Hepatocyte (in vitro differentiated cells): ENCODE results near the gene TMEM175. TPM values are rescaled to one million over a fixed set of nuclear protein-coding genes. Genes with fewer than 3 reads are reported as not detected.

Source experiments
- DNase-seq: peaks from one replicate; pipeline ENCODE4 v3.0.0-alpha.2; 2016; ENCODE audit warnings: low spot score
- H2AFZ ChIP-seq: fragments of 200-600 bp; sonication (generic); 2 replicates; pipeline ENCODE4 v1.6.0; 2016; ENCODE audit warnings: antibody characterized with exemption, mild to moderate bottlenecking
- H3K27ac ChIP-seq: fragments of 200-600 bp; sonication (generic); 2 replicates; pipeline ENCODE4 v1.5.1; 2016; ENCODE audit warnings: mild to moderate bottlenecking
- H3K27me3 ChIP-seq: fragments of 200-600 bp; sonication (generic); 2 replicates; pipeline ENCODE4 v1.6.1; 2016
- H3K36me3 ChIP-seq: fragments of 200-600 bp; sonication (generic); replicated peaks from 2 replicates; pipeline ENCODE4 v1.5.1; 2016; ENCODE audit warnings: low read depth; ENCODE audit not compliant: insufficient read depth
- H3K4me1 ChIP-seq: fragments of 200-600 bp; sonication (generic); 2 replicates; pipeline ENCODE4 v1.5.1; 2016; ENCODE audit warnings: mild to moderate bottlenecking, moderate library complexity; ENCODE audit not compliant: insufficient read depth
- H3K4me2 ChIP-seq: fragments of 200-600 bp; sonication (generic); 2 replicates; pipeline ENCODE4 v1.6.0; 2016
- H3K4me3 ChIP-seq: fragments of 200-600 bp; sonication (generic); 2 replicates; pipeline ENCODE4 v1.5.1; 2016; ENCODE audit warnings: mild to moderate bottlenecking
- H3K79me2 ChIP-seq: fragments of 200-600 bp; sonication (generic); 2 replicates; pipeline ENCODE4 v1.6.0; 2017; ENCODE audit warnings: mild to moderate bottlenecking
- H3K9me2 ChIP-seq: fragments of 200-600 bp; sonication (generic); replicated peaks from 2 replicates; pipeline ENCODE4 v1.6.0; 2017; ENCODE audit warnings: mild to moderate bottlenecking; ENCODE audit not compliant: insufficient read depth
- H3K9me3 ChIP-seq: fragments of 200-600 bp; sonication (generic); 2 replicates; pipeline ENCODE4 v1.5.1; 2016; ENCODE audit warnings: low read depth, mild to moderate bottlenecking
- H4K20me1 ChIP-seq: fragments of 200-600 bp; sonication (generic); 2 replicates; pipeline ENCODE4 v1.6.0; 2016; ENCODE audit warnings: mild to moderate bottlenecking; ENCODE audit not compliant: insufficient read depth, poor library complexity, severe bottlenecking
- EZH2 ChIP-seq: fragments of 200-600 bp; sonication (generic); IDR thresholded peaks from 2 replicates; pipeline ENCODE4 v1.6.1; 2016; ENCODE audit warnings: antibody characterized with exemption, mild to moderate bottlenecking, borderline replicate concordance
- EZH2phosphoT487 ChIP-seq: fragments of 200-600 bp; sonication (generic); IDR thresholded peaks from one replicate; pipeline ENCODE4 v1.6.1; 2018; ENCODE audit warnings: antibody characterized with exemption, mild to moderate bottlenecking, low read depth, moderate library complexity; ENCODE audit not compliant: unreplicated experiment, severe bottlenecking
- WGBS: methylation state at CpG from one replicate; pipeline ENCODE4 v1.1.6; 2016; ENCODE audit warnings: low lambda C conversion rate; ENCODE audit errors: missing lambda C conversion rate; 5-methylcytosine and 5-hydroxymethylcytosine counted together
- polyA plus RNA-seq: library from polyadenylated mRNA; unstranded; fragments of >200 nt; fragmentation: Nextera tagmentation; extraction: Ambion mirVana; gene quantifications from 2 replicates; pipeline ENCODE4 v1.2.1, GENCODE V29; 2016
- total RNA-seq: library from RNA; depleted of rRNA; stranded (reverse); fragments of >200 nt; gene quantifications from 2 replicates; pipeline ENCODE4 v1.2.3, GENCODE V29; 2014
- TF ChIP-seq, protein P1 (sequence below): fragments of 200-600 bp; sonication (generic); IDR thresholded peaks from 2 replicates; pipeline ENCODE4 v1.5.1; 2016; ENCODE audit warnings: antibody characterized with exemption, mild to moderate bottlenecking; ENCODE audit not compliant: poor library complexity

The TMEM175 gene
- total and polyA plus RNA-seq, 2 experiments from 2014 or later, result 14.8 to 31.4 TPM

DNA sequence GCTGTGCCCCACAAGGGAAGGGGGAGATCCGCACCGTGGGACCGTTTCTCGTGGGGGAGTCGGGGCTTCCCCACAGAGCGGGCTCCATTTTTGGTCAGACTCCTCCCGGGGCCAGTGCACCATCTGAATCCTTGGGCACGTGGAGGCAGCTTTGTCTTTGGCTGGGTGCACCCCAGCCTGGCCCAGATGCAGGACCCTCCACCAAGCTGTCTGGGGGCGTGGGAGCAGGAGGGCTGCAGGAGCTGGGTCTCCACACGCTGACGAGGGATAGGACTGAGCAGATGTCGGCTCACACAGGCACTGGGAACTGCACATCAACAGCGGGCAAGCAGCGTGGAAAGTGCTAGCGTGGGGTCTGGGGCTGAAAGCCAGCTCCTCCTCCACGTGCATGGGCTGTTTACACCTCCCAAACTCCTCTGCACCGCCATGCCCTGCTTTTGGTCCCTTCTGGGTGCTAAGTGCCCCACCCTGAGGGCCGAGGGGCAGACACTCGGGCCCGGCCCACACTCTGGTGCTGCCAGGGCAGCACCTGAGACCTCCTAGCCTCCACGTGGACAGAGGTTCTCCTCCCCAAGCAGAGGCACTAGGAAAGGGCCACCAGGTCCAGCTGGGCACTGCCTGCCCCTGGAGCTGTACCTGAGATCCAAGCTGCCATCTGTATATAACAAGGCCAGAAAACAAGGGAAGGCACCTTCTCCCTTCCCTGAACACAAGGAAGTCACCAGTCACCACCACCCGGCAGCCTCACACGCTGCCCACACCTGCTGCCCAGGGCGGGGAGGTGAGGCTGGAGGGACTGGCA lies 27.3 kb downstream of the TMEM175 start:
- no peaks in the 10 kb centered on the region for H3K9me3 ChIP-seq
- no peak overlapping the region for H2AFZ ChIP-seq
- H3K27me3 ChIP-seq, result no peaks in the 10 kb centered on the region
- no peak overlapping the region for H3K4me3 ChIP-seq
- WGBS, result 91% methylated on average over 24 of the region's 24 CpGs
- H3K4me1 ChIP-seq, result no peaks in the 10 kb centered on the region
- no peak overlapping the region for H3K4me2 ChIP-seq
- DNase-seq, result no peak
- H3K36me3 ChIP-seq, result no peaks in the 10 kb centered on the region
- TF ChIP-seq EZH2 (no peak), EZH2phosphoT487 (no peak)
- TF ChIP-seq, protein P1, sequence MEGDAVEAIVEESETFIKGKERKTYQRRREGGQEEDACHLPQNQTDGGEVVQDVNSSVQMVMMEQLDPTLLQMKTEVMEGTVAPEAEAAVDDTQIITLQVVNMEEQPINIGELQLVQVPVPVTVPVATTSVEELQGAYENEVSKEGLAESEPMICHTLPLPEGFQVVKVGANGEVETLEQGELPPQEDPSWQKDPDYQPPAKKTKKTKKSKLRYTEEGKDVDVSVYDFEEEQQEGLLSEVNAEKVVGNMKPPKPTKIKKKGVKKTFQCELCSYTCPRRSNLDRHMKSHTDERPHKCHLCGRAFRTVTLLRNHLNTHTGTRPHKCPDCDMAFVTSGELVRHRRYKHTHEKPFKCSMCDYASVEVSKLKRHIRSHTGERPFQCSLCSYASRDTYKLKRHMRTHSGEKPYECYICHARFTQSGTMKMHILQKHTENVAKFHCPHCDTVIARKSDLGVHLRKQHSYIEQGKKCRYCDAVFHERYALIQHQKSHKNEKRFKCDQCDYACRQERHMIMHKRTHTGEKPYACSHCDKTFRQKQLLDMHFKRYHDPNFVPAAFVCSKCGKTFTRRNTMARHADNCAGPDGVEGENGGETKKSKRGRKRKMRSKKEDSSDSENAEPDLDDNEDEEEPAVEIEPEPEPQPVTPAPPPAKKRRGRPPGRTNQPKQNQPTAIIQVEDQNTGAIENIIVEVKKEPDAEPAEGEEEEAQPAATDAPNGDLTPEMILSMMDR, result no peak
- H3K79me2 ChIP-seq, result no peaks in the 10 kb centered on the region
- no peaks in the 10 kb centered on the region for H3K9me2 ChIP-seq
- H4K20me1 ChIP-seq, result no peaks in the 10 kb centered on the region
- no peak overlapping the region for H3K27ac ChIP-seq

DNA sequence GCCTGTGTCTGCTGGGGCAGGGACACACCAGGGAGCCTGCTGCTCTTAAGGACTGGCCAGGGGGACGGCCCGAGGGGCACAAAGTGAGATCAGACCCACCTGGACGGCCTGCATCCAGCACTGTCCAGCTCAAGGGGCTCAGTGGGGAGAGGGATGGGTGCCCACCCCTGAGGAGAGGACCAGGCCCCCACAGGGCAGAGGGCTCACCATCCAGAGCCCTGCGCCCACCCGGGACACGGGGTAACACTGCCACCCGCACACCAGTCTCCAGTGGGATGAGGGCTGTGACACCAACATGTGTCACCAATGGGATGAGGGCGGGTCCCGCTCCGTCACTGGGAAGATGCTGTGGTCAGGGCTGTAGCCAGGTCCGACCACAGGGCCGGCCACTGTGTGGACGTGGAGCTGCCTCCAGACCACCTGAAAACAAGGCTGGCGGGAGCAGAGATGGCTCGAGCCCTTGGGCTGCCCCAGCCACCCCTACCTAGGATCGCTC lies 27.9 kb downstream of the TMEM175 start:
- Histone ChIP-seq H3K4me1 (no peaks in the 10 kb centered on the region), H3K9me3 (no peaks in the 10 kb centered on the region), H3K27ac (no peak overlapping the region), H3K4me3 (no peak overlapping the region), H3K9me2 (no peaks in the 10 kb centered on the region), H3K27me3 (no peaks in the 10 kb centered on the region), H3K4me2 (no peak overlapping the region), H4K20me1 (no peaks in the 10 kb centered on the region), H2AFZ (no peak overlapping the region), H3K36me3 (no peaks in the 10 kb centered on the region), H3K79me2 (no peaks in the 10 kb centered on the region)
- no peak for DNase-seq
- 86% methylated on average over 14 of the region's 16 CpGs for WGBS
- TF ChIP-seq, protein P1, result no peak
- TF ChIP-seq EZH2phosphoT487, result no peak
- no peak for TF ChIP-seq EZH2

DNA sequence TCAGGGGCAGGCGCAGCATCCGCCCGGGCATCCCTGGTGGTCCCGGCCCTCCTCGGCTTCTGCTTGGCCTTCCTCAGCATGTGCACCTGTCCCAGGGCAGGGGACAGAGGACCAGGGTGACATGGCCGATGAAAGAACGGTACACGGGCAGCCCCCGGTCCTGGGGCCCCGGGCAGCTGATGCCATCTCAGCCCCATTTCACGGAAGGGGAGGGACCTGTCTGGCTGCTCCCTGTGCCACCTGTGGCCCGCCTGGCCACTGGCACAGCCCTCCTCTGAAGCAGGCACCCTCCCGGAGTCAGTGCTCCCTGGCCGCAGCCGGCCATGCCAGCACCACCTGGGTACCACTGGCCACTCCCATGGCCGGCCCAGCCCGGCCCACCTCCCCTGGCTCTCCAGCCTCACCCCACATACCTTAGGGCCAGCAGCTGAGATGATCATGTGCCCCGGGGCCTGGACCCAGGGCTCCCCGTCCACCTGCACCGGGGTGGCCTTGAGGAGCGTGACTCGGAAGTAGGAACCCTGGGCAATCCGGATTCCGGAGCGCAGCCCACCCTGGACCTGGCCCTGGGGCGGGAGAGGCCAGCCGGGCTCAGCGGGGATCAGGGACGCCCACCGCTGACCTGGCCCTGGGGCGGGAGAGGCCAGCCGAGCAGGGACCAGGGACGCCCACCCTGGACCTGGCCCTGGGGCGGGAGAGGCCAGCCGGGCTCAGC lies 28.5 kb downstream of the TMEM175 start:
- Histone ChIP-seq H3K27ac (no peak overlapping the region), H4K20me1 (no peaks in the 10 kb centered on the region), H3K79me2 (no peaks in the 10 kb centered on the region), H3K4me3 (no peak overlapping the region), H3K9me3 (no peaks in the 10 kb centered on the region), H3K4me1 (no peaks in the 10 kb centered on the region), H2AFZ (no peak overlapping the region), H3K4me2 (no peak overlapping the region), H3K36me3 (no peaks in the 10 kb centered on the region), H3K9me2 (no peaks in the 10 kb centered on the region), H3K27me3 (no peaks in the 10 kb centered on the region)
- DNase-seq, result no peak
- 97% methylated on average over 32 of the region's 35 CpGs for WGBS
- TF ChIP-seq EZH2, result no peak
- TF ChIP-seq, protein P1, result no peak
- no peak for TF ChIP-seq EZH2phosphoT487
